ENCODE results near the gene KRTAP5-5.
"Not testable (repeated sequence)": the region's sequence is repeated elsewhere in the genome, so short reads cannot be mapped to it uniquely, and the experiment has no call there.

KRTAP5-5 gene

DNA sequence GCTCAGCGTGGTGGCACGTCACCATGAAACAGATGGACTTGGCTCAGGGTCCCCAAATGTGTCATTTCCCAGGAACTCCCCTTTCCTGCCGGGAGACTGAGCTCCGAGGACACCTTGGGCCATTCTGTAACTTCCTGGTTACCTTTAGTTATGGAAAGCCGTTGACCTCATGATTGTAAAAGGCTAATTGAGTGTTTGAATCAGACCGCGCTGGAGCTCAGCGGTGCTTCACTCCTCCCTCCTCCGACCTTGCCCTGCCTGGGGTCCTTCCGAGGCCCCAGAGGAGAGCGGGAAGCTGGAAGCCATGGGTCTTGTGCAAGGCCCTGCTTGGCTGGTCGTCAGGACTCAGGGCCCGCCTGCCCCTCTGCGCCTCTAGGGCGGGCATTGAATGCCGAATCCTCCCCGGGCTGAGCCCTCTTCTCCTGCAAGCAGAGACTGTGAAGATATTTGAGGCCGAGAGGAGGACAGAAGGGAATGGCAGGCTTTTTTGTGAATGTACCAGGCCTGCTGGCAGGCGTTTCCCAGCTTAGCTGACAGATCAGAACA lies 32.9 kb upstream of the KRTAP5-5 start:
- not testable (repeated sequence) for H3K9me3 ChIP-seq (ENCODE audit: low read length); H3K4me3 ChIP-seq (ENCODE audit: low read depth, low read length, poor library complexity, severe bottlenecking); H3K36me3 ChIP-seq (ENCODE audit: insufficient read depth, low read length); H3K9me2 ChIP-seq (ENCODE audit: low read depth, low read length); H3K9ac ChIP-seq (ENCODE audit: low read length); H3F3A ChIP-seq (ENCODE audit: insufficient read depth, low read length); H3K27me3 ChIP-seq (ENCODE audit: insufficient read depth, low read length); H4K20me1 ChIP-seq (ENCODE audit: insufficient read depth, low read length); H3K4me1 ChIP-seq (ENCODE audit: insufficient read depth, low read length, severe bottlenecking); H2AFZ ChIP-seq (ENCODE audit: low read length); H3K4me2 ChIP-seq (ENCODE audit: low read length); H3K27ac ChIP-seq (ENCODE audit: low read depth, low read length, poor library complexity, severe bottlenecking); H3K79me2 ChIP-seq (ENCODE audit: insufficient read depth, low read length)

- H3K4me1 ChIP-seq (ENCODE audit: insufficient read depth, low read length, severe bottlenecking): no peaks in the 10 kb centered on the region
- no peaks in the 10 kb centered on the region for H4K20me1 ChIP-seq (ENCODE audit: insufficient read depth, low read length)
- H3K9ac ChIP-seq (ENCODE audit: low read length): no peak overlapping the region
- peaks cover under 1% of the 10 kb centered on the region; the same call in 1 of the 2 replicates for H3K27me3 ChIP-seq (ENCODE audit: insufficient read depth, low read length)
- no peaks in the 10 kb centered on the region for H3K9me2 ChIP-seq (ENCODE audit: low read depth, low read length)
- TF ChIP-seq, protein P1, sequence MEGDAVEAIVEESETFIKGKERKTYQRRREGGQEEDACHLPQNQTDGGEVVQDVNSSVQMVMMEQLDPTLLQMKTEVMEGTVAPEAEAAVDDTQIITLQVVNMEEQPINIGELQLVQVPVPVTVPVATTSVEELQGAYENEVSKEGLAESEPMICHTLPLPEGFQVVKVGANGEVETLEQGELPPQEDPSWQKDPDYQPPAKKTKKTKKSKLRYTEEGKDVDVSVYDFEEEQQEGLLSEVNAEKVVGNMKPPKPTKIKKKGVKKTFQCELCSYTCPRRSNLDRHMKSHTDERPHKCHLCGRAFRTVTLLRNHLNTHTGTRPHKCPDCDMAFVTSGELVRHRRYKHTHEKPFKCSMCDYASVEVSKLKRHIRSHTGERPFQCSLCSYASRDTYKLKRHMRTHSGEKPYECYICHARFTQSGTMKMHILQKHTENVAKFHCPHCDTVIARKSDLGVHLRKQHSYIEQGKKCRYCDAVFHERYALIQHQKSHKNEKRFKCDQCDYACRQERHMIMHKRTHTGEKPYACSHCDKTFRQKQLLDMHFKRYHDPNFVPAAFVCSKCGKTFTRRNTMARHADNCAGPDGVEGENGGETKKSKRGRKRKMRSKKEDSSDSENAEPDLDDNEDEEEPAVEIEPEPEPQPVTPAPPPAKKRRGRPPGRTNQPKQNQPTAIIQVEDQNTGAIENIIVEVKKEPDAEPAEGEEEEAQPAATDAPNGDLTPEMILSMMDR (IDR thresholded peaks at IDR 0.05; ENCODE audit: low read length): no peak
- no peak for TF ChIP-seq EZH2 (IDR thresholded peaks at IDR 0.05; ENCODE audit: borderline replicate concordance, low read length)
- H2AFZ ChIP-seq (ENCODE audit: low read length): no peak overlapping the region
- H3K79me2 ChIP-seq (ENCODE audit: insufficient read depth, low read length): no peaks in the 10 kb centered on the region
- H3K36me3 ChIP-seq (ENCODE audit: insufficient read depth, low read length): no peaks in the 10 kb centered on the region
- no peak overlapping the region for H3K27ac ChIP-seq (ENCODE audit: low read depth, low read length, poor library complexity, severe bottlenecking)
- no peaks in the 10 kb centered on the region for H3K9me3 ChIP-seq (ENCODE audit: low read length)
- no peak overlapping the region for H3K4me2 ChIP-seq (ENCODE audit: low read length)
- H3F3A ChIP-seq (ENCODE audit: insufficient read depth, low read length): no peaks in the 10 kb centered on the region
- H3K4me3 ChIP-seq (ENCODE audit: low read depth, low read length, poor library complexity, severe bottlenecking): no peak overlapping the region
These were observed 32.1 kb upstream of the KRTAP5-5 start for GRCh38 chr11:1597331-1597993.

DNA sequence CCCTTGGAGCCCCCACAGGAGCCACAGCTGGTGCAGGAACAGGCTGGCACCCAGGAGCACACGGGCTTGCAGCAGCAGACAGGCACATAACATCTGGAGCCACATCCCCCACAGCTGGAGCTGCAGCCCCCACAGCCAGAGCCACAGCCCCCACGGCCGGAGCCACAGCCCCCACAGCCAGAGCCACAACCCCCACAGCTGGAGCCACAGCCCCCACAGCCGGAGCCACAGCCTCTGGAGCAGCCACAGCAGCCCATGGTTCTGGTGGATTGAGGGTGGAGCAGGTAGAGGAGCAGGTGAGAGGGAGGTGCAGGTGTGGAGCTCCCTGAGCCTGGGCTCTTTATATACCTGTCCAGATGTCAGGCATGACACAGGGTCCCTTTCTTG lies 31.6 kb upstream of the KRTAP5-5 start, which contains the start of gene KRTAP5-2:
Gene KRTAP5-2 (minus strand): TSS at position 301 of the 387 bp plus-strand sequence. CDS start 44 bp downstream, at position 257.
- H3K79me2 ChIP-seq (ENCODE audit: insufficient read depth, low read length): no peaks in the 10 kb centered on the region
- no peak for TF ChIP-seq EZH2 (IDR thresholded peaks at IDR 0.05; ENCODE audit: borderline replicate concordance, low read length)
- TF ChIP-seq, protein P1 (IDR thresholded peaks at IDR 0.05; ENCODE audit: low read length): no peak
- H3K27me3 ChIP-seq (ENCODE audit: insufficient read depth, low read length): no peaks in the 10 kb centered on the region
- H3K4me3 ChIP-seq (ENCODE audit: low read depth, low read length, poor library complexity, severe bottlenecking): no peak within 1 kb of the TSS
- no peak within 1 kb of the TSS for H3K4me2 ChIP-seq (ENCODE audit: low read length)
- H3F3A ChIP-seq (ENCODE audit: insufficient read depth, low read length): no peaks in the 10 kb centered on the region
- no peak within 1 kb of the TSS for H3K9ac ChIP-seq (ENCODE audit: low read length)
- no peaks in the 10 kb centered on the region for H3K36me3 ChIP-seq (ENCODE audit: insufficient read depth, low read length)
- no peaks in the 10 kb centered on the region for H4K20me1 ChIP-seq (ENCODE audit: insufficient read depth, low read length)
- no peak within 1 kb of the TSS for H2AFZ ChIP-seq (ENCODE audit: low read length)
- no peaks in the 10 kb centered on the region for H3K9me3 ChIP-seq (ENCODE audit: low read length)
- H3K4me1 ChIP-seq (ENCODE audit: insufficient read depth, low read length, severe bottlenecking): no peaks in the 10 kb centered on the region
- no peak within 1 kb of the TSS for H3K27ac ChIP-seq (ENCODE audit: low read depth, low read length, poor library complexity, severe bottlenecking)
- H3K9me2 ChIP-seq (ENCODE audit: low read depth, low read length): no peaks in the 10 kb centered on the region

GRCh38 chr11:1598406-1598805 lies 31.2 kb upstream of the KRTAP5-5 start:
- not testable (repeated sequence) for H3K36me3 ChIP-seq (ENCODE audit: insufficient read depth, low read length); H3K4me2 ChIP-seq (ENCODE audit: low read length); H3K9me2 ChIP-seq (ENCODE audit: low read depth, low read length); H3K4me3 ChIP-seq (ENCODE audit: low read depth, low read length, poor library complexity, severe bottlenecking); H3F3A ChIP-seq (ENCODE audit: insufficient read depth, low read length); H4K20me1 ChIP-seq (ENCODE audit: insufficient read depth, low read length); H3K9me3 ChIP-seq (ENCODE audit: low read length); H3K27ac ChIP-seq (ENCODE audit: low read depth, low read length, poor library complexity, severe bottlenecking); H3K27me3 ChIP-seq (ENCODE audit: insufficient read depth, low read length); H3K9ac ChIP-seq (ENCODE audit: low read length); H3K79me2 ChIP-seq (ENCODE audit: insufficient read depth, low read length); H2AFZ ChIP-seq (ENCODE audit: low read length); H3K4me1 ChIP-seq (ENCODE audit: insufficient read depth, low read length, severe bottlenecking)

Data from OCI-LY1 (cell line).